BE2C (cell line): Measurements from ENCODE around the gene GNB1L.

Experiments
- DNase-seq: peaks from one replicate; pipeline ENCODE4 v3.0.0-alpha.2; 2020
- H3K27me3 ChIP-seq: fragments of 250-450 bp; sonication (Bioruptor Pico); 2 replicates; pipeline ENCODE4 v1.5.1; 2020; ENCODE audit warnings: mild to moderate bottlenecking
- H3K36me3 ChIP-seq: fragments of 250-450 bp; sonication (Bioruptor Pico); 2 replicates; pipeline ENCODE4 v1.5.1; 2020; ENCODE audit warnings: mild to moderate bottlenecking
- H3K4me1 ChIP-seq: fragments of 250-450 bp; sonication (Bioruptor Pico); 2 replicates; pipeline ENCODE4 v1.5.1; 2020
- H3K4me3 ChIP-seq: 2 replicates; pipeline ENCODE4 v1.5.1; 2011; ENCODE audit warnings: low read depth, low read length
- H3K9me3 ChIP-seq: fragments of 250-450 bp; sonication (Bioruptor Pico); 2 replicates; pipeline ENCODE4 v1.5.1; 2020
- CTCF ChIP-seq: IDR thresholded peaks from 2 replicates; pipeline ENCODE4 v1.5.1; 2012; ENCODE audit warnings: mild to moderate bottlenecking, low read depth, low read length

Gene GNB1L

GRCh38 chr22:19750507-19751490 lies 103.9 kb downstream of the GNB1L start:
- TF ChIP-seq CTCF, result no peak
- H3K36me3 ChIP-seq, result no peaks in the 10 kb centered on the region
- peaks cover 4% of the 10 kb centered on the region; the same call in 1 of the 2 replicates for H3K4me1 ChIP-seq
- peaks cover 25% of the 10 kb centered on the region for H3K27me3 ChIP-seq
- DNase-seq, result no peak
- H3K9me3 ChIP-seq, result no peaks in the 10 kb centered on the region
- H3K4me3 ChIP-seq, result no peak overlapping the region

- Histone ChIP-seq H3K36me3 (no peaks in the 10 kb centered on the region), H3K4me1 (peaks cover 8% of the 10 kb centered on the region; the same call in 1 of the 2 replicates), H3K4me3 (no peak overlapping the region), H3K27me3 (peaks cover 16% of the 10 kb centered on the region), H3K9me3 (no peaks in the 10 kb centered on the region)
- DNase-seq, result no peak
- TF ChIP-seq CTCF, result no peak
Measured at GRCh38 chr22:19749876-19750275, 104.8 kb downstream of the GNB1L start.

- TF ChIP-seq CTCF, result no peak
- H3K9me3 ChIP-seq, result no peaks in the 10 kb centered on the region
- H3K4me3 ChIP-seq, result no peak overlapping the region
- peaks cover 8% of the 10 kb centered on the region; the same call in 1 of the 2 replicates for H3K4me1 ChIP-seq
- H3K27me3 ChIP-seq, result peaks cover 8% of the 10 kb centered on the region
- DNase-seq, result no peak
- H3K36me3 ChIP-seq, result no peaks in the 10 kb centered on the region
Measured at GRCh38 chr22:19748991-19749664, 105.5 kb downstream of the GNB1L start.

GRCh38 chr22:19748139-19748538 lies 106.5 kb downstream of the GNB1L start:
- DNase-seq, result no peak
- Histone ChIP-seq H3K36me3 (no peaks in the 10 kb centered on the region), H3K4me1 (peaks cover 8% of the 10 kb centered on the region; the same call in 1 of the 2 replicates), H3K9me3 (no peaks in the 10 kb centered on the region), H3K27me3 (no peaks in the 10 kb centered on the region), H3K4me3 (no peak overlapping the region)
- TF ChIP-seq CTCF, result no peak

- no peak for DNase-seq
Measured at GRCh38 chr22:19747551-19747950, 107.1 kb downstream of the GNB1L start.

More at GRCh38 chr22:19747551-19747950, 107.1 kb downstream of the GNB1L start:
- no peaks in the 10 kb centered on the region for H3K9me3 ChIP-seq
- H3K27me3 ChIP-seq, result no peaks in the 10 kb centered on the region
- no peaks in the 10 kb centered on the region for H3K36me3 ChIP-seq
- no peak overlapping the region for H3K4me3 ChIP-seq
- TF ChIP-seq CTCF, result no peak
- peaks cover 8% of the 10 kb centered on the region; the same call in 1 of the 2 replicates for H3K4me1 ChIP-seq
